AG04450 (cell line): ENCODE data around the gene NOL12. TPM values are rescaled to one million over a fixed set of nuclear protein-coding genes. Genes with fewer than 3 reads are reported as not detected.
"Not testable (repeated sequence)": the region's sequence is repeated elsewhere in the genome, so short reads cannot be mapped to it uniquely, and the experiment has no call there.

Experiments used
- CTCF ChIA-PET: fragments of 300-600, 350-600 bp; formaldehyde crosslinking; extraction: SDS; loops from one replicate; lab custom pipeline; 2022; ENCODE audit warnings: antibody characterized with exemption, inconsistent platforms; lab: Charles Lee
- POLR2A ChIA-PET: fragments of 350-600 bp; formaldehyde crosslinking; extraction: SDS; loops from one replicate; lab custom pipeline; 2021; ENCODE audit warnings: antibody characterized with exemption, inconsistent platforms; lab: Yijun Ruan, JAX
- DNase-seq: peaks from one replicate; pipeline ENCODE4 v3.0.0-alpha.2; 2011; ENCODE audit warnings: low read depth, low spot score
- H3K27ac ChIP-seq: one replicate; pipeline ENCODE4 v1.5.1; 2012; ENCODE audit warnings: low read depth, low read length, control low read depth
- H3K27me3 ChIP-seq: one replicate; pipeline ENCODE4 v1.6.0; 2012; ENCODE audit warnings: low read length; ENCODE audit not compliant: control insufficient read depth, insufficient read depth
- H3K4me3 ChIP-seq: 2 replicates; pipeline ENCODE4 v1.5.1; 2011; ENCODE audit warnings: mild to moderate bottlenecking, low read depth, low read length, control low read depth
- H3K9me3 ChIP-seq: 2 replicates; pipeline ENCODE4 v1.5.1; 2012; ENCODE audit warnings: low read length; ENCODE audit not compliant: control insufficient read depth, insufficient read depth
- CTCF ChIP-seq: IDR thresholded peaks from 2 replicates; pipeline ENCODE4 v1.5.1; 2011; ENCODE audit warnings: low read depth, low read length, control low read depth, inconsistent platforms
- polyA plus RNA-seq: library from polyadenylated mRNA; depleted of rRNA; stranded (reverse); fragments of >200 nt; gene quantifications from 2 replicates; pipeline ENCODE4 v1.2.3, GENCODE V29; 2011

Gene NOL12
- polyA plus RNA-seq, 1 experiment, result 11.8 TPM

- H3K4me3 ChIP-seq, result no peak overlapping the region
- no peaks in the 10 kb centered on the region for H3K27me3 ChIP-seq
- TF ChIP-seq CTCF, result no peak
- H3K9me3 ChIP-seq, result peaks cover 6% of the 10 kb centered on the region; the same call in 1 of the 2 replicates
- ChIA-PET POLR2A (interaction anchor here (1.4 kb wide), 1 partner anchor 69 kb away, joined by 3 read pairs; no protein-coding TSS in a partner anchor), CTCF (no interaction called here)
- DNase-seq, result no peak
- H3K27ac ChIP-seq, result no peak overlapping the region
These were observed 25.3 kb downstream of the NOL12 start for GRCh38 chr22:37711490-37711889.

- no peaks in the 10 kb centered on the region for H3K27me3 ChIP-seq
- CTCF ChIA-PET, result interaction anchor here (1.5 kb wide), 1 partner anchor 17 kb away, joined by 5 read pairs; no protein-coding TSS in a partner anchor
- H3K27ac ChIP-seq, result no peak overlapping the region
- no peak for TF ChIP-seq CTCF
- peaks cover 6% of the 10 kb centered on the region; the same call in 1 of the 2 replicates for H3K9me3 ChIP-seq
- DNase-seq, result no peak
- POLR2A ChIA-PET, result no interaction called here
- no peak overlapping the region for H3K4me3 ChIP-seq
These were observed 27.6 kb downstream of the NOL12 start for GRCh38 chr22:37713761-37714160.

GRCh38 chr22:37714634-37715033, 28.5 kb downstream of the NOL12 start:
- DNase-seq, result no peak
- CTCF ChIA-PET, result interaction anchor here (1.5 to 2.3 kb wide), 2 partner anchors 17 to 71 kb away, joined by 5 read pairs; no protein-coding TSS in a partner anchor
- H3K4me3 ChIP-seq, result no peak overlapping the region
- TF ChIP-seq CTCF, result no peak
- no peak overlapping the region for H3K27ac ChIP-seq
- POLR2A ChIA-PET, result no interaction called here
- H3K9me3 ChIP-seq, result no peaks in the 10 kb centered on the region; the same call in 1 of the 2 replicates
- no peaks in the 10 kb centered on the region for H3K27me3 ChIP-seq

- no peaks in the 10 kb centered on the region; the same call in 1 of the 2 replicates for H3K9me3 ChIP-seq
- no peak for DNase-seq
- H3K27ac ChIP-seq, result no peak overlapping the region
- ChIA-PET POLR2A (no interaction called here), CTCF (interaction anchor here (0.5 to 2.3 kb wide), 2 partner anchors 67 to 72 kb away, joined by 3 to 5 read pairs; no protein-coding TSS in a partner anchor)
- H3K4me3 ChIP-seq, result no peak overlapping the region
- no peaks in the 10 kb centered on the region for H3K27me3 ChIP-seq
- no peak for TF ChIP-seq CTCF
These were observed 29.6 kb downstream of the NOL12 start for GRCh38 chr22:37715760-37716159.

- Histone ChIP-seq H3K9me3 (no peaks in the 10 kb centered on the region; the same call in 1 of the 2 replicates), H3K4me3 (no peak overlapping the region), H3K27me3 (no peaks in the 10 kb centered on the region), H3K27ac (no peak overlapping the region)
- TF ChIP-seq CTCF, result no peak
- ChIA-PET POLR2A (no interaction called here), CTCF (interaction anchor here (2.3 kb wide), 1 partner anchor 73 kb away, joined by 5 read pairs; no protein-coding TSS in a partner anchor)
- no peak for DNase-seq
These were observed 30.6 kb downstream of the NOL12 start for GRCh38 chr22:37716708-37717107.

- DNase-seq, H3K27me3 ChIP-seq, H3K4me3 ChIP-seq, H3K9me3 ChIP-seq, POLR2A ChIA-PET, H3K27ac ChIP-seq: not testable (repeated sequence)
- CTCF ChIA-PET, result interaction anchor here (2.3 kb wide), 1 partner anchor 74 kb away, joined by 5 read pairs; no protein-coding TSS in a partner anchor
These were observed 31.1 kb downstream of the NOL12 start for GRCh38 chr22:37717235-37717634.

- H3K4me3 ChIP-seq, H3K27me3 ChIP-seq, DNase-seq, H3K9me3 ChIP-seq, CTCF ChIA-PET, POLR2A ChIA-PET, H3K27ac ChIP-seq: not testable (repeated sequence)
These were observed 31.7 kb downstream of the NOL12 start for GRCh38 chr22:37717746-37718305.
